Prostate gland (tissue), 2 donors: Measurements from ENCODE around the gene LCN1.

Experiments used
- CTCF ChIP-seq, 4 experiments: fragments of 200-600 bp in 2 of 4; fragments of 450-650 bp in 2 of 4; sonication (generic) in 2 of 4; IDR thresholded peaks; 1 replicate in 3 of 4; 2 replicates in 1 of 4; pipeline ENCODE4 v1.5.1; 2016 to 2019; ENCODE audit warnings: antibody characterized with exemption in 4 of 4, mild to moderate bottlenecking in 2 of 4, moderate library complexity in 2 of 4
- POLR2A ChIP-seq: fragments of 450-650 bp; IDR thresholded peaks from one replicate; pipeline ENCODE4 v1.6.1; 2016; ENCODE audit warnings: antibody characterized with exemption, mild to moderate bottlenecking
- POLR2AphosphoS5 ChIP-seq: sonication (generic); formaldehyde crosslinking; IDR thresholded peaks from one replicate; pipeline ENCODE4 v1.6.1; 2017; ENCODE audit warnings: antibody characterized with exemption

GRCh38 chr9:135480071-135480939 is 40.9 kb upstream of the LCN1 start:
- TF ChIP-seq CTCF (IDR thresholded peaks at IDR 0.05) (no peak), POLR2AphosphoS5 (no peak), POLR2A (no peak)
